Left lung (tissue), 10 donors: Measurements from ENCODE around the gene TANC1. TPM values are rescaled to one million over a fixed set of nuclear protein-coding genes. Genes with fewer than 3 reads are reported as not detected.
A peak's percentile ranks its signal among the peaks of the same experiment; 100 is the strongest.

Experiments
- ATAC-seq: fragments of 200-7000 bp; cut with Tn5 transposase; one replicate; pipeline ENCODE4 v1.9.1; 2020; ENCODE audit warnings: moderate library complexity
- DNase-seq, 4 donors: peaks; one replicate each; pipeline ENCODE4 v3.0.0-alpha.2; 2013 to 2020
- H3K27ac ChIP-seq, 2 donors: fragments of 200-600 bp; sonication (generic) in 1 of 2; one replicate each; pipeline versions ENCODE4 v1.5.0 to v1.8.0; 2020 to 2021
- H3K27me3 ChIP-seq, 2 donors: fragments of 200-600 bp; sonication (generic) in 1 of 2; one replicate each; pipeline versions ENCODE4 v1.5.0 to v1.8.0; 2020 to 2021
- H3K36me3 ChIP-seq, 2 donors: fragments of 200-600 bp; sonication (generic) in 1 of 2; one replicate each; pipeline versions ENCODE4 v1.5.0 to v1.8.0; 2020 to 2021
- H3K4me1 ChIP-seq, 2 donors: fragments of 200-600 bp; one replicate each; pipeline ENCODE4 v1.8.0; 2021
- H3K4me3 ChIP-seq, 2 donors: fragments of 200-600 bp; sonication (generic) in 1 of 2; one replicate each; pipeline versions ENCODE4 v1.5.0 to v1.8.0; 2020 to 2021; ENCODE audit warnings: mild to moderate bottlenecking in 1 of 2
- H3K9me3 ChIP-seq, 2 donors: fragments of 200-600 bp; sonication (generic) in 1 of 2; one replicate each; pipeline versions ENCODE4 v1.5.0 to v1.8.0; 2020 to 2021
- intact Hi-C, 2 donors: fragments of 100-400 bp; cut with DNase I; formaldehyde crosslinking; loops; one replicate each; pipeline versions ENCODE4 v1.11.2 to v1.14.2; 2022
- polyA plus RNA-seq, 6 donors: library from polyadenylated mRNA; unstranded; fragments of 120-200 nt; gene quantifications; one replicate each; pipeline ENCODE4 v1.2.1, GENCODE V29; 2013; ENCODE audit not compliant: insufficient read length in 6 of 6
- total RNA-seq, 2 donors: library from RNA; stranded (reverse); fragmentation: NEBNext Ultra II Directional; extraction: Animal tissue kit (Norgen Biotek cat#: 25700); gene quantifications; one replicate each; pipeline ENCODE4 v1.2.1, GENCODE V29; 2021
- TF ChIP-seq, protein P1 (sequence below), 2 donors: fragments of 200-600 bp; sonication (generic) in 1 of 2; IDR thresholded peaks; one replicate each; pipeline versions ENCODE4 v1.5.0 to v1.8.0; 2021; ENCODE audit warnings: antibody characterized with exemption in 2 of 2
- donor health status: DM: no; HTN: yes; CAD: no.
- donor health status: DM: no; HTN: no; CAD: no.

TANC1 gene
- total and polyA plus RNA-seq, 8 donors, result 40.1 to 76.6 (median 53.3) TPM

- H3K4me3 ChIP-seq, result no peak overlapping the region
- ATAC-seq (no peak), DNase-seq (no peak)
- no peaks in the 10 kb centered on the region for H3K27me3 ChIP-seq
- peaks cover 11 to 18% of the 10 kb centered on the region in 2 donors for H3K4me1 ChIP-seq
- no peaks in the 10 kb centered on the region for H3K36me3 ChIP-seq
- H3K27ac ChIP-seq, result no peak overlapping the region
- intact Hi-C loops, result no loop called here
- TF ChIP-seq, protein P1, sequence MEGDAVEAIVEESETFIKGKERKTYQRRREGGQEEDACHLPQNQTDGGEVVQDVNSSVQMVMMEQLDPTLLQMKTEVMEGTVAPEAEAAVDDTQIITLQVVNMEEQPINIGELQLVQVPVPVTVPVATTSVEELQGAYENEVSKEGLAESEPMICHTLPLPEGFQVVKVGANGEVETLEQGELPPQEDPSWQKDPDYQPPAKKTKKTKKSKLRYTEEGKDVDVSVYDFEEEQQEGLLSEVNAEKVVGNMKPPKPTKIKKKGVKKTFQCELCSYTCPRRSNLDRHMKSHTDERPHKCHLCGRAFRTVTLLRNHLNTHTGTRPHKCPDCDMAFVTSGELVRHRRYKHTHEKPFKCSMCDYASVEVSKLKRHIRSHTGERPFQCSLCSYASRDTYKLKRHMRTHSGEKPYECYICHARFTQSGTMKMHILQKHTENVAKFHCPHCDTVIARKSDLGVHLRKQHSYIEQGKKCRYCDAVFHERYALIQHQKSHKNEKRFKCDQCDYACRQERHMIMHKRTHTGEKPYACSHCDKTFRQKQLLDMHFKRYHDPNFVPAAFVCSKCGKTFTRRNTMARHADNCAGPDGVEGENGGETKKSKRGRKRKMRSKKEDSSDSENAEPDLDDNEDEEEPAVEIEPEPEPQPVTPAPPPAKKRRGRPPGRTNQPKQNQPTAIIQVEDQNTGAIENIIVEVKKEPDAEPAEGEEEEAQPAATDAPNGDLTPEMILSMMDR (IDR thresholded peaks at IDR 0.05), result no peak
- H3K9me3 ChIP-seq, result no peaks in the 10 kb centered on the region
Observed at GRCh38 chr2:159065313-159065712, 96.9 kb downstream of the TANC1 start.

DNA sequence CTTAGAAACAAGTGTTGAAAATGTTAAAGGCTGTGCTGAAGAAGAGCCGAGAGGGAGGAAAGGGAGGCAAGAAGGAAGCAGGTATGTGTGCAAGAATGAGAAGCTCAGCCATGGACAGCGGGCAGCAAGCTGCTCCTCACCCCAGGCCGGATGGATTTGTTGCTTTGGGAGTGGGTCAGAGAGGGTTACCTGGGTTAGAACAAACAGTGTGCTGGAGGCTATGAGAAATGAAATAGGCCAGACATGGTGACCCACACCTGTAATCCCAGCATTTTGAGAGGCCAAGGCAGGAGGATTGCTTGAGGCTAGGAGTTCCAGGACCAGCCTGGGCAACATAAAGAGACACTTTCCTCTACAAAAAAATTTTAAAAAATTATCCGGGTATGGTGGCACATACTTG, 97.5 kb downstream of the TANC1 start:
- H3K36me3 ChIP-seq, result no peaks in the 10 kb centered on the region
- H3K27me3 ChIP-seq, result no peaks in the 10 kb centered on the region
- intact Hi-C loops, result no loop called here
- H3K4me3 ChIP-seq, result no peak overlapping the region
- ATAC-seq (no peak), DNase-seq (no peak)
- TF ChIP-seq, protein P1 (IDR thresholded peaks at IDR 0.05), result no peak
- peaks cover 8 to 14% of the 10 kb centered on the region in 2 donors for H3K4me1 ChIP-seq
- H3K27ac ChIP-seq, result no peak overlapping the region
- H3K9me3 ChIP-seq, result no peaks in the 10 kb centered on the region

GRCh38 chr2:159066541-159067156, 98.2 kb downstream of the TANC1 start:
- Histone ChIP-seq H3K9me3 (no peaks in the 10 kb centered on the region), H3K36me3 (no peaks in the 10 kb centered on the region), H3K4me3 (no peak overlapping the region), H3K27me3 (no peaks in the 10 kb centered on the region), H3K4me1 (peaks cover 8 to 14% of the 10 kb centered on the region in 2 donors), H3K27ac (no peak overlapping the region)
- ATAC-seq (no peak), DNase-seq (no peak)
- TF ChIP-seq, protein P1 (IDR thresholded peaks at IDR 0.05), result no peak
- intact Hi-C loops, result no loop called here

DNA sequence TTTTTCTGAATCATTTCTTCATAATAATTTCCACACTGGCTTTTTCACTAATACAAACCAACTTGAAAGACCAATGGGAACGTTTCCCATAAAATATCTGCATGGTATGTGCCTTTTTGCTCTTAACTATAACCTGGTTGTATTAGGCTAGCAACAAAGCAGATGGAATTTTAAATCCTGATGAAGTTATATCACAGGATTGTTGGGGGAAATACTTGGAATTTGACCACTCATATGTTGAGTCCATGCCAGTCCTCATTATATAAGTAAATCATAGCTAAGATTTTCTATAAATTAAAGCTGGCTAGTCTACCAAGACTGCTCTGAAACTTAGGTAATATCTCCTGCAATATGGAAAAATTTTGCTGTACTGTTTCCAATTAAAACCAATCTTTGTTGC, 99.5 kb downstream of the TANC1 start:
- ATAC-seq, result no peak
- no peaks in the 10 kb centered on the region for H3K9me3 ChIP-seq

DNA sequence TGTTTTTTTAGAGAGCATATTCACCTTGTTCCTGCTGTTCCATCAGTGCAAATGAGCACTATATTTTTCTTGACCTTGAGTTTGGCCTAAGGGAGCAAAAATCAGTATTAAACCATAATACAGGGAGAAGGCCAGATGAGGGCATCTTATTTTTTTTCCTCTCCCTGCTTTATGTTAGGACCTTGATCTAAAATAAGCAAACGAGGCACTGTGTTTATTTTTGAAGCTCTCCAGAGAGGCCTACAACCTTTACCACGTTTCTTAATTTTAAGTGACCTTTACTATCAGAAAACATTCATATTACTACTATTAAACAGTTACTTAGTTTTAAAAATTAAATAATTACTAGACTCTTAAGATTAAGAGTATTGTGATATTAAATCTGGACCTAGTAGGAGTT, 100.8 kb downstream of the TANC1 start:
- Histone ChIP-seq H3K27me3 (no peaks in the 10 kb centered on the region), H3K9me3 (no peaks in the 10 kb centered on the region), H3K27ac (peak overlapping the region; percentile 22 to 31), H3K36me3 (no peaks in the 10 kb centered on the region), H3K4me3 (no peak overlapping the region), H3K4me1 (peaks cover 5 to 14% of the 10 kb centered on the region in 2 donors)
- TF ChIP-seq, protein P1 (IDR thresholded peaks at IDR 0.05), result no peak
- ATAC-seq (peak; percentile 30), DNase-seq (no peak)
- intact Hi-C loops, result no loop called here

More for the DNA sequence above, 99.5 kb downstream of the TANC1 start:
- intact Hi-C loops, result no loop called here
- Histone ChIP-seq H3K4me3 (no peak overlapping the region), H3K27ac (no peak overlapping the region), H3K27me3 (no peaks in the 10 kb centered on the region), H3K4me1 (peaks cover 8 to 14% of the 10 kb centered on the region in 2 donors), H3K36me3 (no peaks in the 10 kb centered on the region)
- no peak for DNase-seq
- TF ChIP-seq, protein P1 (IDR thresholded peaks at IDR 0.05), result no peak
